HepG2 (cell line): ENCODE results near the gene ENHO. TPM values are rescaled to one million over a fixed set of nuclear protein-coding genes. Genes with fewer than 3 reads are reported as not detected.

Experiments used
- CBX5 ChIP-seq: sonication (generic); formaldehyde crosslinking; IDR thresholded peaks from 2 replicates; pipeline ENCODE4 v1.4.0; 2020; ENCODE audit warnings: missing genetic modification reagents, borderline replicate concordance
- CHD4 ChIP-seq: fragments of 200-600 bp; sonication (generic); IDR thresholded peaks from 2 replicates; pipeline ENCODE4 v1.7.0; 2017; ENCODE audit warnings: mild to moderate bottlenecking, low read length, borderline replicate concordance
- GABPB1 ChIP-seq: IDR thresholded peaks from 2 replicates; pipeline ENCODE4 v1.6.1; 2016; ENCODE audit warnings: mild to moderate bottlenecking, missing genetic modification reagents, moderate library complexity, missing compliant biosample characterization
- HDAC1 ChIP-seq: sonication (generic); formaldehyde crosslinking; IDR thresholded peaks from 2 replicates; pipeline ENCODE4 v1.5.1; 2020; ENCODE audit warnings: mild to moderate bottlenecking, missing genetic modification reagents
- KLF12 ChIP-seq: sonication (generic); formaldehyde crosslinking; IDR thresholded peaks from 2 replicates; pipeline ENCODE4 v1.4.0; 2020; ENCODE audit warnings: missing genetic modification reagents, borderline replicate concordance
- MTF1 ChIP-seq: sonication (generic); formaldehyde crosslinking; IDR thresholded peaks from 2 replicates; pipeline ENCODE4 v1.5.0; 2020; ENCODE audit warnings: missing genetic modification reagents
- POLR2AphosphoS2 ChIP-seq: IDR thresholded peaks from 2 replicates; pipeline ENCODE4 v1.6.1; 2011; ENCODE audit warnings: low read depth, low read length, improper control_type of control experiment
- SIX4 ChIP-seq: sonication (generic); formaldehyde crosslinking; IDR thresholded peaks from 2 replicates; pipeline ENCODE4 v1.4.0; 2020; ENCODE audit warnings: missing genetic modification reagents
- SP4 ChIP-seq: sonication (generic); formaldehyde crosslinking; IDR thresholded peaks from 2 replicates; pipeline ENCODE4 v1.8.1; 2023; ENCODE audit warnings: mild to moderate bottlenecking, missing genetic modification reagents
- ZBTB3 ChIP-seq: sonication (generic); formaldehyde crosslinking; IDR thresholded peaks from 2 replicates; pipeline ENCODE4 v1.4.0; 2020; ENCODE audit warnings: low read depth, mild to moderate bottlenecking, moderate library complexity, missing genetic modification reagents, borderline replicate concordance
- ZNF30 ChIP-seq: sonication (generic); formaldehyde crosslinking; IDR thresholded peaks from 2 replicates; pipeline ENCODE4 v1.5.0; 2020; ENCODE audit warnings: mild to moderate bottlenecking, missing genetic modification reagents
- ZNF33B ChIP-seq: sonication (generic); formaldehyde crosslinking; IDR thresholded peaks from 2 replicates; pipeline ENCODE4 v1.5.1; 2020; ENCODE audit warnings: mild to moderate bottlenecking, missing genetic modification reagents
- polyA plus RNA-seq, 8 experiments: library from polyadenylated mRNA; depleted of rRNA in 3 of 8; stranded (reverse) in 7 of 8; unstranded in 1 of 8; fragments of >200 nt; fragmentation: Illumina TruSeq in 4 of 8; extraction: Trizol in 4 of 8; gene quantifications; 2 replicates each; pipeline versions ENCODE4 v1.2.1 to v1.2.3, GENCODE V29; 2011 to 2016; ENCODE audit warnings: low read depth in 4 of 8, missing spikeins in 1 of 8, mixed read lengths in 1 of 8; ENCODE audit not compliant: insufficient read depth in 1 of 8
- total RNA-seq, 5 experiments: library from RNA; depleted of rRNA; stranded (reverse); fragments of >200 nt; fragmentation: Illumina TruSeq; extraction: Trizol; gene quantifications; 2 replicates each; pipeline ENCODE4 v1.2.3, GENCODE V29; 2016; ENCODE audit warnings: low read depth in 1 of 5
- TF ChIP-seq, protein P1 (sequence below): sonication (generic); formaldehyde crosslinking; IDR thresholded peaks from 2 replicates; pipeline ENCODE4 v1.4.0; 2020; ENCODE audit warnings: low read depth, mild to moderate bottlenecking, missing genetic modification reagents
- TF ChIP-seq, protein P2 (sequence below): sonication (generic); formaldehyde crosslinking; IDR thresholded peaks from 2 replicates; pipeline ENCODE4 v1.5.1; 2020; ENCODE audit warnings: mild to moderate bottlenecking, missing genetic modification reagents, borderline replicate concordance
- TF ChIP-seq, protein P3 (sequence below): sonication (generic); formaldehyde crosslinking; IDR thresholded peaks from 2 replicates; pipeline ENCODE4 v1.4.0; 2020; ENCODE audit warnings: missing genetic modification reagents, mild to moderate bottlenecking, borderline replicate concordance
- TF ChIP-seq, protein P4 (sequence below), 2 experiments: IDR thresholded peaks; 2 replicates each; pipeline ENCODE4 v1.6.1; 2011 to 2012; ENCODE audit warnings: low read length in 2 of 2, borderline replicate concordance in 1 of 2, low read depth in 1 of 2, mild to moderate bottlenecking in 1 of 2, moderate library complexity in 1 of 2
- TF ChIP-seq, protein P5 (sequence below): IDR thresholded peaks from 2 replicates; pipeline ENCODE4 v1.6.1; 2016; ENCODE audit warnings: mild to moderate bottlenecking

The ENHO gene
- total and polyA plus RNA-seq, 2 of the 13 experiments (the other 11 are each of a cell fraction or from before 2014, with no cell fraction given), result 0.08 to 0.60 TPM

DNA sequence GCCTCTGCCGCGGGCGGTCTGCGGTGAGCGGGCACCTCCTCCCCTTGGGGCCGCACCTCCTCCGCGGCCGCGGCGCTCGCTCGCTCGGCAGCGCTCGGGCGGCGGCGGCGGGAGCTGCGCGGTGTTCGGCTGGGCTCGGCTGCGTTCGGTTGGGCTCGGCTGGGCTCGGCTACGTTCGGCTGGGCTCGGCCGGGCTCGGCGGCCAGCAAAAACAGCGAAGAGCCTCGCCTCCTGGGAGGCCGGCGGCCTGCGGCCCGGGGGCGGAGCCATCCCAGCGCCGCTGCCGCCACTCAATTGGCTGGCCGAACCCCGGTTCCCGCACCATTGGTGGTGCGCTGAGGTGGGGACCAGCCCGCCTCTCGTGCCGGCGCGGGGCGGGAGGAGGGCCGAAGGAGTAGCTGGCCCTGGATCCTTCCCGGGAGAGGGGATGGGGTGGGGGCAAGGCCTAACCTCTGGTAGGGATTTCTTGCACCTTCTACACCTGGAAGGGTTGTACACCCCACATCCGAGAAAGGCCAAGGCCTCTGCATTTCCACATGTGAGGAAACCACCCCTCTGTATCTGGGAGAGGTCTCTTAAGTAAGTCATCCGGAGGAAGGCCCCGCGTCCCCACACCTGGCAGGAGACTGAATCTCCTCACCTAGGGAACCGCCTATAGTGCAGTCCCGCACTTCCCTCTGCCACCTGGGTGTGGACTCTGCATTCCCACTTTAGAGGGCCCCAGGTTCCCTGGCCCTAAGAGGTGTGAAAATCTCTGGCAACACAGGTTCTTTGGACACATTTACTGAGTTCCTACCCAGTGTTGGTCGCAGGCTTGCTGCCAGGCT lies at the start of gene ENHO (continued):
- TF ChIP-seq MTF1 (no peak), SP4 (CRISPR knock-in tag) (peak; percentile 43; the same call in 1 of the 2 replicates), ZBTB3 (CRISPR knock-in tag) (no peak), ZNF33B (no peak), CBX5 (no peak), KLF12 (CRISPR knock-in tag) (no peak), HDAC1 (CRISPR knock-in tag) (no peak), SIX4 (CRISPR knock-in tag) (no peak), GABPB1 (peak; percentile 50; the same call in 1 of the 2 replicates), CHD4 (no peak), POLR2AphosphoS2 (no peak), ZNF30 (no peak)
- TF ChIP-seq, protein P1, sequence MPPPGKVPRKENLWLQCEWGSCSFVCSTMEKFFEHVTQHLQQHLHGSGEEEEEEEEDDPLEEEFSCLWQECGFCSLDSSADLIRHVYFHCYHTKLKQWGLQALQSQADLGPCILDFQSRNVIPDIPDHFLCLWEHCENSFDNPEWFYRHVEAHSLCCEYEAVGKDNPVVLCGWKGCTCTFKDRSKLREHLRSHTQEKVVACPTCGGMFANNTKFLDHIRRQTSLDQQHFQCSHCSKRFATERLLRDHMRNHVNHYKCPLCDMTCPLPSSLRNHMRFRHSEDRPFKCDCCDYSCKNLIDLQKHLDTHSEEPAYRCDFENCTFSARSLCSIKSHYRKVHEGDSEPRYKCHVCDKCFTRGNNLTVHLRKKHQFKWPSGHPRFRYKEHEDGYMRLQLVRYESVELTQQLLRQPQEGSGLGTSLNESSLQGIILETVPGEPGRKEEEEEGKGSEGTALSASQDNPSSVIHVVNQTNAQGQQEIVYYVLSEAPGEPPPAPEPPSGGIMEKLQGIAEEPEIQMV (CRISPR knock-in tag), result no peak
- TF ChIP-seq, protein P2, sequence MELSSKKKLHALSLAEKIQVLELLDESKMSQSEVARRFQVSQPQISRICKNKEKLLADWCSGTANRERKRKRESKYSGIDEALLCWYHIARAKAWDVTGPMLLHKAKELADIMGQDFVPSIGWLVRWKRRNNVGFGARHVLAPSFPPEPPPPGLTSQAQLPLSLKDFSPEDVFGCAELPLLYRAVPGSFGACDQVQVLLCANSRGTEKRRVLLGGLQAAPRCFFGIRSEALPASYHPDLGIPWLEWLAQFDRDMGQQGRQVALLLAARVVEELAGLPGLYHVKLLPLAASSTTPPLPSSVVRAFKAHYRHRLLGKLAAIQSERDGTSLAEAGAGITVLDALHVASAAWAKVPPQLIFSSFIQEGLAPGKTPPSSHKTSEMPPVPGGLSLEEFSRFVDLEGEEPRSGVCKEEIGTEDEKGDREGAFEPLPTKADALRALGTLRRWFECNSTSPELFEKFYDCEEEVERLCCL (CRISPR knock-in tag), result no peak
- TF ChIP-seq, protein P3, sequence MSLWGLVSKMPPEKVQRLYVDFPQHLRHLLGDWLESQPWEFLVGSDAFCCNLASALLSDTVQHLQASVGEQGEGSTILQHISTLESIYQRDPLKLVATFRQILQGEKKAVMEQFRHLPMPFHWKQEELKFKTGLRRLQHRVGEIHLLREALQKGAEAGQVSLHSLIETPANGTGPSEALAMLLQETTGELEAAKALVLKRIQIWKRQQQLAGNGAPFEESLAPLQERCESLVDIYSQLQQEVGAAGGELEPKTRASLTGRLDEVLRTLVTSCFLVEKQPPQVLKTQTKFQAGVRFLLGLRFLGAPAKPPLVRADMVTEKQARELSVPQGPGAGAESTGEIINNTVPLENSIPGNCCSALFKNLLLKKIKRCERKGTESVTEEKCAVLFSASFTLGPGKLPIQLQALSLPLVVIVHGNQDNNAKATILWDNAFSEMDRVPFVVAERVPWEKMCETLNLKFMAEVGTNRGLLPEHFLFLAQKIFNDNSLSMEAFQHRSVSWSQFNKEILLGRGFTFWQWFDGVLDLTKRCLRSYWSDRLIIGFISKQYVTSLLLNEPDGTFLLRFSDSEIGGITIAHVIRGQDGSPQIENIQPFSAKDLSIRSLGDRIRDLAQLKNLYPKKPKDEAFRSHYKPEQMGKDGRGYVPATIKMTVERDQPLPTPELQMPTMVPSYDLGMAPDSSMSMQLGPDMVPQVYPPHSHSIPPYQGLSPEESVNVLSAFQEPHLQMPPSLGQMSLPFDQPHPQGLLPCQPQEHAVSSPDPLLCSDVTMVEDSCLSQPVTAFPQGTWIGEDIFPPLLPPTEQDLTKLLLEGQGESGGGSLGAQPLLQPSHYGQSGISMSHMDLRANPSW (CRISPR knock-in tag), result no peak
- TF ChIP-seq, protein P4, sequence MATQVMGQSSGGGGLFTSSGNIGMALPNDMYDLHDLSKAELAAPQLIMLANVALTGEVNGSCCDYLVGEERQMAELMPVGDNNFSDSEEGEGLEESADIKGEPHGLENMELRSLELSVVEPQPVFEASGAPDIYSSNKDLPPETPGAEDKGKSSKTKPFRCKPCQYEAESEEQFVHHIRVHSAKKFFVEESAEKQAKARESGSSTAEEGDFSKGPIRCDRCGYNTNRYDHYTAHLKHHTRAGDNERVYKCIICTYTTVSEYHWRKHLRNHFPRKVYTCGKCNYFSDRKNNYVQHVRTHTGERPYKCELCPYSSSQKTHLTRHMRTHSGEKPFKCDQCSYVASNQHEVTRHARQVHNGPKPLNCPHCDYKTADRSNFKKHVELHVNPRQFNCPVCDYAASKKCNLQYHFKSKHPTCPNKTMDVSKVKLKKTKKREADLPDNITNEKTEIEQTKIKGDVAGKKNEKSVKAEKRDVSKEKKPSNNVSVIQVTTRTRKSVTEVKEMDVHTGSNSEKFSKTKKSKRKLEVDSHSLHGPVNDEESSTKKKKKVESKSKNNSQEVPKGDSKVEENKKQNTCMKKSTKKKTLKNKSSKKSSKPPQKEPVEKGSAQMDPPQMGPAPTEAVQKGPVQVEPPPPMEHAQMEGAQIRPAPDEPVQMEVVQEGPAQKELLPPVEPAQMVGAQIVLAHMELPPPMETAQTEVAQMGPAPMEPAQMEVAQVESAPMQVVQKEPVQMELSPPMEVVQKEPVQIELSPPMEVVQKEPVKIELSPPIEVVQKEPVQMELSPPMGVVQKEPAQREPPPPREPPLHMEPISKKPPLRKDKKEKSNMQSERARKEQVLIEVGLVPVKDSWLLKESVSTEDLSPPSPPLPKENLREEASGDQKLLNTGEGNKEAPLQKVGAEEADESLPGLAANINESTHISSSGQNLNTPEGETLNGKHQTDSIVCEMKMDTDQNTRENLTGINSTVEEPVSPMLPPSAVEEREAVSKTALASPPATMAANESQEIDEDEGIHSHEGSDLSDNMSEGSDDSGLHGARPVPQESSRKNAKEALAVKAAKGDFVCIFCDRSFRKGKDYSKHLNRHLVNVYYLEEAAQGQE (IDR thresholded peaks at IDR 0.05; ENCODE audit: borderline replicate concordance in 1 of 2, low read depth in 1 of 2, low read length in 2 of 2), result no peak
- TF ChIP-seq, protein P5, sequence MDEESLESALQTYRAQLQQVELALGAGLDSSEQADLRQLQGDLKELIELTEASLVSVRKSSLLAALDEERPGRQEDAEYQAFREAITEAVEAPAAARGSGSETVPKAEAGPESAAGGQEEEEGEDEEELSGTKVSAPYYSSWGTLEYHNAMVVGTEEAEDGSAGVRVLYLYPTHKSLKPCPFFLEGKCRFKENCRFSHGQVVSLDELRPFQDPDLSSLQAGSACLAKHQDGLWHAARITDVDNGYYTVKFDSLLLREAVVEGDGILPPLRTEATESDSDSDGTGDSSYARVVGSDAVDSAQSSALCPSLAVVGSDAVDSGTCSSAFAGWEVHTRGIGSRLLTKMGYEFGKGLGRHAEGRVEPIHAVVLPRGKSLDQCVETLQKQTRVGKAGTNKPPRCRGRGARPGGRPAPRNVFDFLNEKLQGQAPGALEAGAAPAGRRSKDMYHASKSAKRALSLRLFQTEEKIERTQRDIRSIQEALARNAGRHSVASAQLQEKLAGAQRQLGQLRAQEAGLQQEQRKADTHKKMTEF, result no peak
